ENCODE measurements around the gene SETD6.

Gene SETD6

GRCh38 chr16:58494981-58495520, 20.3 kb upstream of the SETD6 start:
- DNase-seq, result peak; percentile 82

DNA sequence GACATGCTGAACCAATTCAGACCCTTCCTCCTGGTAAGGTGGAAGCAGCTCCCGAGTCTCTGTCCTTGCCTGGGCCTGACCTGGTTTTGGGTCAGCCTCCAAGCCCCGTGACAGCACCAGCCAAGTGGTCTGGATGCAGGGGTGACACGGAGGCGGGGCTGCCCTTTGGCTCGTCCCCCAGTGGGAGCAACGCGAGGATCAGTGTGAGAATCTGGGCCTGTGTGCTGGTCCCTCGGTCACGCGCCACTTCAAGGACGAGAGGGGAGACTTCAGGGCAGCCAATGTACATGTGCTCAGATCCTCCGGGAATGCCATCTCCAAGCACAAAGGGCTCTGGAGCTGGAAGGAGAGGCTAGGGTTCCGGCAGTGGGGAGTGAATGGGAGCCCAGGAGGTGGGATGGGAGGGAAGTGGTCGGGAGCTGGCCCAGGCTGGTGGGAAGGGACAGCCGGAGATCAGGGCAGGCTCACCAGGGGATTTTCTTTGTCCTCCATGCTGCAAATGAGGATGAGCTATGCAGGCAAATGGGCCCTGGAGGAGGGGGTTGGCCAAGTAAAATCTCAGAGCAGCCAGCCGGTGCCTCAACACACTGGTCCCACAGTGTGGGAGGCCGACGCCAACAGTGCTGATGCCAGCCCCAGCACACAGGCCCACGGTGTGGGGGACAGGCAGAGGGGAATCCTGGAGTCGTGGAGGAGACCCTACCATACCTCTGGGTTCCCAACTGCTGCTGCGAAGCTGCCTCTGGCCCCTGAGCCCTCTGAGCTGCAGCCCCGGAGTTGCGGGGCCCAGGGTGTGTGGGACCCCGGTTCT, 19.6 kb upstream of the SETD6 start:
- no peak for DNase-seq

DNA sequence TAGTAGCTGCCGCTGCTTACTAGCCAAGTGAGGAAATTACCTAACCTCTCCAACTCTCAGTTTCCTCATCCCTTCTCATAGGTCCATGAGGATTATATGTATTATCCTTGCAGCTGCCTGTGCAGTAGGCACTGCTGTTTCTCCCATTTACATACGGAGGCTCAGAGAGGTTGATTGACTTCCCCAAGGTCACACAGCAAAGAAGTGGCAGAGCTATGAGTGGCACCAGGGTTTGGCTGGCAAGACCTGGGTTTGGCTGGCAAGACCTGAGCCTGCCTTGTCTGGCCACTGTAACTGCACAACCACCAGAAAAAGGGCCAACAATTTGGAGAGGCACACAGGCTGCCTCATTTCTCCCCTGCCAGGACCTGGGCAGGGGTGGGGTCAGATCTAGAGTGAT, 17.8 kb upstream of the SETD6 start:
- no peak for DNase-seq

DNA sequence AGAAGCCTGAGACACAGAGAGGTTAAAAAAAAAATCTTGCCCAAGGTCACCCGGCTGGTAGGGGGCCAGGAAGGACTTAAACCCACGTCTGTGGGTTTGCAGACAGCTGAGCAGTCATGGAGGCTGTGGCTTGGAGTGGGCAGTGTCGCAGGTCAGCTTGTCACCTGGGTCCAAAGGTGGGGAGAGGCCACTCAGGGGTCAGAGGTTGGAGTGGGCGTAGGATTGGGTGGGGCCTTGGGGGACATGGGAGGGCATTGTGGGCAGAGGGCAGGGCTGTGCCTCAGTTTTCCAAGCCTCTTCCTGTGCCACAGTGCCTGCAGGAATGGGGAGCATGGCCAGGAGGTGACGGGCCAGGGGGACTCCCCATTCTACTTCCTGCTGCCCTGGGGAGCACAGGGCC, 17.4 kb upstream of the SETD6 start:
- no peak for DNase-seq

- DNase-seq, result no peak
Measured at GRCh38 chr16:58498341-58499091, 16.8 kb upstream of the SETD6 start.

DNA sequence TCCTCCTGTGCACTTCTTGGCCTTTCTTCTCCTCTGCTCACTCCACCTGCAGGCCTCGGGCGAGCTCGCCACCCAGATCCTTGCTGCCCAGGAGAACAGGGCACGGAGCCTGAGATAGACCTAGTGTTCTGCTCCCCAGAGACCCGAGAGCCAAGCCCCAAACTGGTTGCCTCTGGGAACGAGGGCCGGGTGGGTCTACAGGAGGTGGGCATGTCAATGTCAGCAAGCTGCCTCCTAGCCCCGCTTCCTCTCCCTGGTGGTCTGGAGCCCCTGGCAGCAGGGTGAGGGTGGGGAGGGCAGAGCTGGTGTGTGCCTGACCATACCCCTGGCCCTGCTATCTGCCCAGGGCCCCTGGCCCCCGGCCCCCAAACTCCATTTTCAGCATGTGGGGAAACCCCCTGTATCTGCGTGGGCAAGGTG, 16.2 kb upstream of the SETD6 start:
- no peak for DNase-seq

DNA sequence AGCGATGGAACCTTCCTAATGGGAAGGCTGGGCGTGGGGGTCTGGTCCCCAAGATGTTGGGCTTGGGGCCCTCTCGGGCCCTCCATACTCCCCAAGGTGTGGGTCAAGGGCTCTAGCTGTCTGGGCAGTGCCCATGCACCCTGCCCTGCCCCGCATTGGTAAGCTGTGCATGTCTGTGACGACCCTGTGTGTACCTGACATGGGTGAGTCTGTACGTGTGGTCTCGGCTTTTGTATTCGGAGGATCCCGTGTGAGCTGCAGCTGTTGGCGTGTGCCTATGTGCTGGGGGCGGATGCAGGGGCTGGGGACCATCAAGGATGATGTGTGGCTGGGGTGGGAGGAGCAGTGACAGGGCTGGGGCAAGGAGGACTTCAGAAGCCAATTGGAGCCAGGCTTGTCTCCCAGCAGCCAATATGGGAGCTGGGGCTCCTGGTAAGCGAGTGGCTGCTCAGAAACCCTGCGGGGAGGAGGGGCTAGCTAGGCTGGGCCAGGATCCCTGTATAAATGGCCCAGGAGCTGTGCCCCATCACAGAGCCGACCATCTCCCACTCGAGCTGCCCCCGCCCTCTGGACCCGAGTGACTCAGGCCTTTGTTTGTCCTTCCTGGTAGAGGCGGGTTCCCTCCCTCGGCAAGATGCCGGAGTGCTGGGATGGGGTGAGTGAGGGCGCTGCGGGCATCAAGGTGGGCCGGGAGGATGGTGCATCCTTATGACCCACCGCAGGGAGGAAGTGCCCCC, 15.5 kb upstream of the SETD6 start, which contains the start of gene NDRG4:
Gene NDRG4, plus strand, starts transcription at position 529 of the 737 bp plus-strand sequence. Its CDS starts 106 bp downstream, at position 635.
- peak; percentile 91 for DNase-seq

- DNase-seq, result no peak
Measured at GRCh38 chr16:58500430-58501241, 14.7 kb upstream of the SETD6 start.

DNA sequence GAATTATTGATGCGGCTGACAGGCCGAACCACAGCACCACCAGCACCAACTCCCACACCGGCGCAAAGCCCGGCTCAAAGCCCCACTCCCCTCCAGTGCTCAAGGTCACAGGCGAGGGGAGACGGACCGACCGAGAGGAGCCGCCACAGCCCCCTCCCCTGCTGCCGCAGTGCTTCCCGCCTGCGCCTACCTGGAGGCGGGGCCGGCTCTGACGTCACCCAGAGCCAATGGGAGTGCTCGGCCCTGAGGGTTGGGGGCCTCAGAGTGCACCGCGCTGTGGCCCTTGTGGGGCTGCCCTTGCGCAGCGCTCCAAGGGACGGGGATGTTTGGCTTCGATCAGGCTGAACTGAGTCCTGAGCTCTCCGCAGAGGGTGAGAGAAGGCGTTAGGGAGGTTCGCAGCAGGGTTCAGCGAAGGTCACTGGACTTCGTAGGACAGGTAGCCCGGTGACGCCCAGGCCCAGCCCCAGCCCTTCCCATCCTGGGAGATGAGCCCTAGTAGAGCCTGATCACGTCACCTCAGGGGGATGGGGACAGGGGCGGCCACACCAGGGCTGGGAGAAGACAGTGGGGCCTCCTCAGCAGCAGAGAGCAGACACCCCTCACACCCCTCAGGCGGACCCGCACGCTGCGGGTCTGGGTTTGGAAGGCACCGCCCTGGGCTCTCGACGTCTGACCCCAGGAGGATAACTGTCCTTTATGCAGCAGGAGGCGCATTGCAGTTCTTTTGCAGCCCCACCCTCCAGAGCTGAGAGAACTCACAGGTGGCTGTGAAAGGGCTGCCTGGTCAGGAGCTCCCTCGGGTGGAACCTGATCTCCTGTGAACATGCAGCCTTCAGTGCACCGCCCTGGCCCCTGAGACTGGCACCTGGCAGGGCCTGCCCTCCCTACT, 13.8 kb upstream of the SETD6 start:
- peak; percentile 52 for DNase-seq

DNA sequence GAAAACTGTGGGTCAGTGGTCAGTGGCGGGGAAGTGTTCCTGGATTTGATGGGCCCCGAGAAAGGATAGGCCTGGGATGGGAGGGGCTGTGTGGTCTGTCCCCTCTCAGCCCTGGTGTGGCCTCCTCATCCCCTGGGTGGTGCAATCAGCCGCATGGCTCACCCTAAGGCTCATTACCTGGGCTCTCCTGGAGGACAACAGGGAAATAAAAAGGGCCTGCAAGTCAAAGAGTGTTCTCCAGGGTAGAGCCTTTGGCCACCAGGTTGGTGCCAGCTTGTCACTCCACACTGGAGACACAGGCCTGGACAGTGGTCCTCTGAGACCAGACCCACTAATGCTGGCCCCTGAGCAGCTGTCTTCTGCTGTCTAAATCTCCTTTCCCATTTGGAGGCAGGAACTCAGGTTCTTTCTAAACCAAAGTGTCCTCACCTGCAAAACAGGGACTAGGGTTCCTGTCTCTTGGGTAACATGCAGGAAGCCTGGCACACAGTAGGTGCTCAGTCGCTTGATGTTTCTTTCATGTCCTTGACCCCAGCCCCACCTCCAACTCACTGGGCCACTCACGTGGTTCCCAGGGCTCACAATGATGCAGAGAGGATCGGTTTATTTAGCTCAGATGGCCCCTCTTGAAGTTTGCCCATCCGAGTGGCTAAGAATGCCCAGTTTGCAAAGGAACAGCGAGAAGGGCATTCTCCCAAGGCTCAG, 12.9 kb upstream of the SETD6 start:
- DNase-seq, result no peak

- DNase-seq, result no peak
Measured at GRCh38 chr16:58503166-58503862, 12.0 kb upstream of the SETD6 start.

DNA sequence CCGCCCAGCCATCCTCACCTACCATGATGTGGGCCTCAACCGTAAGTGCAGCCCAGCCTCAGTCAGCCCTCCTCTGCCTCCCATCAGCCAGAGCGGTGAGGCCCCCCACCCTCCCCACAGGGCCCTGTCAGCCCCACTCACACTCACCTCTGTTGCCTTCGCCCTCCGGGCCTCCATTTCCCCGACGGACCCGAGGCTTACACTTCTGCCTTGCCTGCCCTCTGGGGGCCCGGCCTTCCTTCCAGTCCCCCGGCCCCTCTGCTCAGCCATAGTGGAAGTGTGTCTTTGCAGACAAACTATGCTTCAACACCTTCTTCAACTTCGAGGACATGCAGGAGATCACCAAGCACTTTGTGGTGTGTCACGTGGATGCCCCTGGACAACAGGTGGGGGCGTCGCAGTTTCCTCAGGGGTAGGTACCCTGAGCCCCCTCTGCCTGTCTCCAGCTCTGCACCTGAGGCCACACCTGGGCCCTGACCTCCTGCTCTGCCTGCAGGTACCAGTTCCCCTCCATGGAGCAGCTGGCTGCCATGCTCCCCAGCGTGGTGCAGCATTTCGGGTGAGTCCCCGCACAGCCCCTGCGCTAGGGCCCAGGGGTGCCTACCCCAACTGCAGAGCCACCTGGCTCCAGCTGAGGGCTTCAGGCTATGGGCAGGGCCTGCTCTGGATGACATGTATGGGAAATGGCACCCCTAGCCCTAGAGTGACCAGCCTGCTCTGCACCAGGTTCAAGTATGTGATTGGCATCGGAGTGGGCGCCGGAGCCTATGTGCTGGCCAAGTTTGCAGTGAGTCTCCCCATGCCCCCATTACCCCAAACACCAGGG, 11.2 kb upstream of the SETD6 start:
- DNase-seq, result no peak

DNA sequence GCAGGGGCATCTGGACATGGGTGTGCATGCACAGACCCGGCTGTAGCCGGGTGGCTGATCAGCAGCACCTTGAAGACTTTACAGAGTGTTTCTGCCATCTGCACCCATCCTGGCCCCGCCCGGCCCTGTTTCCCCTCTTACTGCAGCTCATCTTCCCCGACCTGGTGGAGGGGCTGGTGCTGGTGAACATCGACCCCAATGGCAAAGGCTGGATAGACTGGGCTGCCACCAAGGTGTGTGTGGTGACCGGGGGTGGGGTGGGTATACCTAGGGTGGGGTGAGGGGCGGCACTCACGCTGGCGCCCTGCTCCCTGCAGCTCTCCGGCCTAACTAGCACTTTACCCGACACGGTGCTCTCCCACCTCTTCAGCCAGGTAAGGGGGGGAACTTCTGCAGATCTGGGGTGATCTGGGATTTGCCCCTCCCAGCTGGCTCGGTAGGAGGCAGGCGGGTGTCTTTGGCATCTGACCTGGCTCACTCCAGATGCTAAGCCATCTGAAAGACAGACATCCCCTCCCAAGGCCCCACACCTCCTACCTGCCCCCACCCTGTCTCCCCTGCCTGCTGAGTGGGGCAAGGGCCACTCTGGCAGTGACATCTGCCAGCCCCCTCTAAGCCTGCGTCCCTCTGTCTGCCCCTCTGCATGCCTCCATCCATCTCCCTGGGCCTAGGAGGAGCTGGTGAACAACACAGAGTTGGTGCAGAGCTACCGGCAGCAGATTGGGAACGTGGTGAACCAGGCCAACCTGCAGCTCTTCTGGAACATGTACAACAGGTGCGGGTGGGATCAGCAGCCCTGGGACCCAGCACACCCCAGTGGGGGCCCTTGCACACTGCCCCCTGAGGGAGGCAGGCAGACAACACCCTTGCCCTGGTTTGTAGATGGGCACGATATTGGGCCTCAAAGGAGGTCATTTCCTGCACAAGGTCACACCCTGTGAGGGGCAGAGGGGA, 8.8 kb upstream of the SETD6 start:
- no peak for DNase-seq

DNA sequence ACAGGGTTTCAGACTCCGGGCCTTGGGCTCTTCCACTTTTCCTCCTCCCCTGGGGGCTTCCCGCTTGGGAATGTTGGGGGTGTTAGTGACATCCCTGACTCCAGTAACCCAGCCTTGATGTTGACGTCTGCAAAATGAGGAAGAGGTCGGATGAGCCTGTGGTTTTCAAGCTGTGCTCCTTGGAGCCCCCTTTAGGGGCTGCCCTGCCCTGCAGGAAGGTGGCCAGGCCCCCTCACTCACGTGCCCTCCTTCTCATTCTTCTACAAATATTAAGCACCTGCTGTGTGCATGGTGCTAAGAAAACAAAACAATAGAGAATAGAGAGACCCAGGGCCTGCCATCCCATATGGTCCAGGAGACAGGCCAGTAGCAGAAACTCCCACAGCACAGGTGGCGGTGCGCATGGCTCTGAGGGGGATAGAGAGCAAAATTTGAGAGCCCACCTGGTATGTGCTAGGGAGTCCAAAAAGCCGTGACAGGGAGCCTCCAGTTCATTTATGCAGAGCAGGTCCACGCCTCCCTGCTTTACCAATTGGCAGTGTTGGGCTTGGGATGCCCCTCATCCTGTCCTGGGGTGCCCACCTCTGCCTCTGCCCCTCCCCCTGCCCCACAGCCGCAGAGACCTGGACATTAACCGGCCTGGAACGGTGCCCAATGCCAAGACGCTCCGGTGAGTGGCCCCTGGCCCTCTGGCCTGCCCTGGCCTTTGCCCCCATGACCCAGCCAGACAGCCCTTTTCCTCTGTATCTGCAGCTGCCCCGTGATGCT, 7.9 kb upstream of the SETD6 start:
- no peak for DNase-seq

DNA sequence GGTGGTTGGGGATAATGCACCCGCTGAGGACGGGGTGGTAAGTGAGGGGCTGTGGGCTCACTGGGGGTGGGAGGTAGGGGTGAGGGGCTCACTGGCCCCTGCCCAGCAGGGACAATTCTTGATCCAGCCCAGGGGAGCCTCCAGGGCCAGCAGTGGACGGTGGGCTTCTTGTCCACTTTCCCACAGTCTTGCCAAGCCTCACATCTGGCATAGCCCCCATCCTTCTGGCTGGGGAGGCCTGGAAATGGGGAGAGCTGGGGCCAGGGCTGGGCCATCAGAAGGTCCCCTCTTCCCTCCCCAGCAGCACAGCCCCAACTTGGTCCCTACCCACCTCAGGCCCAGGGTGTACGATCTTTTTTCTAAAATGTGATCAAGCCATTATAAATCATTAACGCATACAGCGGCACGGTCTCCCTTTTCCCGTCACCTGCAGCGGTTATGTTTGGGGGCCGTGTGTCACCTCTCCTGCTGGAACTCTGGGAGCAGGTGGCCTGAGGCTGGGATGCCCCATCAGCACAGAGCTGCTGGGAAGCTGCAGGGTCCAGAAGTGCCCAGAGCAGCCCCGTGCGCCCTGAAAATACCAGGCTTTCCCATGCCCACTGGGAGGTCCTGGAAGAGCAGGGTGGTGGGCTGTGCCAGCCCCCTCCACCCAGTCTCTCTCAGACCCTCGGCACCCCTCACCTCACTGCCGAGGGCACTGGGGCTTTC, 7.2 kb upstream of the SETD6 start:
- no peak for DNase-seq

DNA sequence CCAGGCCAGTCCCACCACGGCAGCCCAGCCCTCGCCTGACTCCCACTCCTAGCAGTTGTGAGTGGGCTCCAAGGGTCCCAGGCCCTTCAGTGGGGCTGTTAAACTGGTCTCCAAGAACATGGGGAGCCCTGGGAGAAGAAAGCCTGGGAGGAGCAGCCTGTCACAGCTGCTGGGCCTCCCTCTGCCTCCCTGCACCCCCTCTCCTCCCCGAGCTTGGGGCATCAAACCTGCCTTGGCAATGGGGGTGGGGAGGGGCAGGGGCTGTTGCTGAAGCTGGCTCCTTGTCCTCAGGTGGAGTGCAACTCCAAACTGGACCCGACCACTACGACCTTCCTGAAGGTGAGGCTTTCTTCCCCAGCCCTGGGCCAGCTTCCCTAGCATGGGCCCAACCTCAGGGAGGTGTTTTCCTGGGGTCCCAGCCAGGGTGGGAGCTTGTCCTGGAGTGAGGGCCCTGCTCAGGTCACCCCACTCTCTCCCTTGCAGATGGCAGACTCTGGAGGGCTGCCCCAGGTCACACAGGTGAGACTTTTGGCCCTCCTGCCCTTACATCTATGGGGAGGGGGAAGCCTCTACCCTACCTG, 6.6 kb upstream of the SETD6 start:
- no peak for DNase-seq

Data from SHP77 treated with DMSO at 0.1 percent for 48 hours (cell line).